Breast epithelium (tissue), 4 donors: ENCODE data around the gene PRKG1. TPM values are rescaled to one million over a fixed set of nuclear protein-coding genes. Genes with fewer than 3 reads are reported as not detected.

Experiments used
- DNase-seq, 2 donors: peaks; one replicate each; pipeline ENCODE4 v3.0.0-alpha.2; 2019; ENCODE audit warnings: low spot score in 2 of 2
- H3K27ac ChIP-seq, 2 donors: fragments of 200-600 bp; sonication (generic) in 1 of 2; one replicate each; pipeline ENCODE4 v1.5.1; 2016 to 2019; ENCODE audit warnings: mild to moderate bottlenecking in 1 of 2
- H3K27me3 ChIP-seq, 2 donors: fragments of 200-600 bp; sonication (generic) in 1 of 2; one replicate each; pipeline versions ENCODE4 v1.5.1 to v1.6.0; 2017 to 2019; ENCODE audit warnings: control low read depth in 1 of 2, mild to moderate bottlenecking in 1 of 2
- H3K36me3 ChIP-seq: fragments of 200-600 bp; one replicate; pipeline ENCODE4 v1.5.1; 2019
- H3K4me1 ChIP-seq, 2 donors: fragments of 200-600 bp; sonication (generic); one replicate each; pipeline ENCODE4 v1.5.1; 2016 to 2019; ENCODE audit warnings: control low read depth in 1 of 2
- H3K4me3 ChIP-seq, 3 donors: fragments of 200-600 bp; sonication (generic); 1 replicate in 2 of 3; 2 replicates in 1 of 3; pipeline ENCODE4 v1.5.1; 2016 to 2019; ENCODE audit warnings: mild to moderate bottlenecking in 3 of 3, moderate library complexity in 2 of 3
- H3K9me3 ChIP-seq, 2 donors: fragments of 200-600 bp; sonication (generic) in 1 of 2; one replicate each; pipeline ENCODE4 v1.5.1; 2016 to 2019; ENCODE audit warnings: control low read depth in 1 of 2
- POLR2A ChIP-seq: fragments of 450-650 bp; IDR thresholded peaks from one replicate; pipeline ENCODE4 v1.6.1; 2016; ENCODE audit warnings: antibody characterized with exemption, mild to moderate bottlenecking, moderate library complexity
- POLR2AphosphoS5 ChIP-seq, 3 donors: sonication (generic); formaldehyde crosslinking; IDR thresholded peaks; one replicate each; pipeline ENCODE4 v1.6.1; 2017; ENCODE audit warnings: antibody characterized with exemption in 3 of 3
- intact Hi-C: fragments of 100-400 bp; cut with DNase I; formaldehyde crosslinking; loops from one replicate; pipeline ENCODE4 v1.15.1; 2023; ENCODE audit warnings: low total_unique reads
- total RNA-seq, 3 donors: library from RNA; depleted of rRNA; stranded (reverse); fragments of >200 nt; gene quantifications; one replicate each; pipeline ENCODE4 v1.1.0, GENCODE V29; 2016
- TF ChIP-seq, protein P1 (sequence below), 3 donors: fragments of 450-650 bp; IDR thresholded peaks; one replicate each; pipeline ENCODE4 v1.5.1; 2016 to 2017; ENCODE audit warnings: antibody characterized with exemption in 3 of 3, mild to moderate bottlenecking in 3 of 3, moderate library complexity in 3 of 3

The PRKG1 gene
- total RNA-seq, 3 donors from 2014 or later = 10.9 to 36.9 (median 19.7) TPM

DNA sequence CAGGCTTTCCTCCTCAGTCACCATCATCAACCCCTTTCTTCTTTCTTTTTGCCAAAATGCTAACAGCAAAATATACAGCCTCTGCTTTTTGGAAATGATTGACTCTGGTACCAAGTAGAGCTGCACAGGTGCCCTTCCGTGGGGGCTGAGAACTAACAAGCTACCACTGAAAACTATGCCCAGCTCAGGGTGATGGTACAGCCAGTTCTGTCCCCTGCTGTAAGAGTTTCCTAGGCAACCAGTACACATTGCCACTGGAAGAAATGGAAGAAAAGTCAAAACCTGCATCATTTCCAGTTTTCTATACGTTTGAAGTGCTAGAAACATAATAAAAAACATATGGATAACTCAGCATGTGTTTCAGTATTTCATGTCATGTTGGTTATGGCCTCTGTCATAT lies 297.5 kb downstream of the PRKG1 start:
- TF ChIP-seq, protein P1, sequence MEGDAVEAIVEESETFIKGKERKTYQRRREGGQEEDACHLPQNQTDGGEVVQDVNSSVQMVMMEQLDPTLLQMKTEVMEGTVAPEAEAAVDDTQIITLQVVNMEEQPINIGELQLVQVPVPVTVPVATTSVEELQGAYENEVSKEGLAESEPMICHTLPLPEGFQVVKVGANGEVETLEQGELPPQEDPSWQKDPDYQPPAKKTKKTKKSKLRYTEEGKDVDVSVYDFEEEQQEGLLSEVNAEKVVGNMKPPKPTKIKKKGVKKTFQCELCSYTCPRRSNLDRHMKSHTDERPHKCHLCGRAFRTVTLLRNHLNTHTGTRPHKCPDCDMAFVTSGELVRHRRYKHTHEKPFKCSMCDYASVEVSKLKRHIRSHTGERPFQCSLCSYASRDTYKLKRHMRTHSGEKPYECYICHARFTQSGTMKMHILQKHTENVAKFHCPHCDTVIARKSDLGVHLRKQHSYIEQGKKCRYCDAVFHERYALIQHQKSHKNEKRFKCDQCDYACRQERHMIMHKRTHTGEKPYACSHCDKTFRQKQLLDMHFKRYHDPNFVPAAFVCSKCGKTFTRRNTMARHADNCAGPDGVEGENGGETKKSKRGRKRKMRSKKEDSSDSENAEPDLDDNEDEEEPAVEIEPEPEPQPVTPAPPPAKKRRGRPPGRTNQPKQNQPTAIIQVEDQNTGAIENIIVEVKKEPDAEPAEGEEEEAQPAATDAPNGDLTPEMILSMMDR (IDR thresholded peaks at IDR 0.05) = no peak
- TF ChIP-seq POLR2AphosphoS5 (IDR thresholded peaks at IDR 0.05) = no peak
- TF ChIP-seq POLR2A = no peak
- intact Hi-C loops = no loop called here
- Histone ChIP-seq H3K27me3 (no peaks in the 10 kb centered on the region), H3K36me3 (no peaks in the 10 kb centered on the region), H3K27ac (no peak overlapping the region), H3K4me3 (no peak overlapping the region), H3K4me1 (no peaks in the 10 kb centered on the region), H3K9me3 (no peaks in the 10 kb centered on the region)
- no peak for DNase-seq

DNA sequence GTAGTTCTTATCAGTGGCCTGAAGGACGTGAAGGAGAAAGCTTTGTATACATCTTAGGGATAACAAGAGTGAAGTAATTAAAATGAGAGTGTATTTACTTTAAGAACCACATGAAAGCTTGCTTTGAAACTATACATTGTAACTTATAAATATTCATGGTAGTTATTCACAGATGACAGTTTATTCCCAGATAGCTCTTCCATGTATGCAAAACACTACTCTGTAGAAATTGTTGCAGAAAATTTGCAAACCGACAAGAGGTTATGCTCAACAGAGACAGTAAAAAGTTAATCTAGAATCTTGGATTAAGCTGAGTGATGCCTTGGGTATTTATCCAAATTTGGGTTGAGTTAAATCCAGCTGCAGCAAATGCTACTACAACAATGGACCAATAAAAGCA lies 301.5 kb downstream of the PRKG1 start:
- H3K27me3 ChIP-seq = no peaks in the 10 kb centered on the region
- no peak overlapping the region for H3K4me3 ChIP-seq
- H3K4me1 ChIP-seq = no peaks in the 10 kb centered on the region
- intact Hi-C loops = no loop called here
- no peaks in the 10 kb centered on the region for H3K9me3 ChIP-seq
- no peak for DNase-seq
- TF ChIP-seq POLR2A (no peak), POLR2AphosphoS5 (IDR thresholded peaks at IDR 0.05) (no peak)
- TF ChIP-seq, protein P1 (IDR thresholded peaks at IDR 0.05) = no peak
- H3K36me3 ChIP-seq = no peaks in the 10 kb centered on the region
- no peak overlapping the region for H3K27ac ChIP-seq

DNA sequence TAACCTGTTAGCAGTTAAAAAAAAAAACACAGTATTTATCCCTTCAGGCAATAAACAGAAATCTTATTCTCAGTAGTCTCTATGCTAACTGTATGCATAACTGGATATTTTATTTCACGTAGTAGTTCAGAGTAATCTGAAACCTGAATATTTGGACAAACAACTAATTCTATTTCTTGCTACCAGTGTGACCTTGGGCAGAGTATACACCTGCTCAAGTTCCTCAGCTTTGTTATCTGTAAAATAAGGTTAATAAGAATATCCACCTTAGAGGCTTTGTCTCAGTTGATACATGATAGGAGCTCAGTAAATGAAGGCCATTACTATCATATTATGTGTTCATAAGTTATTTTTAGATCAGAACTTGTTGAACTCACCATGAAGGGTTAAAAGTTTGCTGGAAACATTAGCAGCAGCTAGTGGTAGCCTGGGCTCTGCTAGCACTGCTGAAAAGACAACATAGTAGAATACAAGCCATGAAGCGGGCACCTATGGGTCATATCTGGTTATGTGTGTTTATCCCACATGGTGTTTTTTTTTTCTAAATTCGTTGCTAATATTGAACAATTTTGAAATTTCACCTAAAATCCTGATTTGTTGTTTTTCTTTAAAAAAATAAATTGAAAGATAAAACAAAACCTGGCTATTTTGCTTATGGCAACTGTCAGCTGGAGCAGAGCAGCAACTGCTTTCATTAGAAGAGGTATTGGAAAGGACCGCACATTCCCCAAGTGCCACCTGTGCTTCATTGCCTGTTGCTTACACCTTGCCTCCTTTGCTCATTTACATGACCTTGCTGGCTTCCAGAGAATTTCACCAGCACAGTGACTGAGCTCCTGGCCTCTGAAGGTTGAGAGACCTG lies 303.0 kb downstream of the PRKG1 start:
- H3K4me3 ChIP-seq = no peak overlapping the region
- no peak for TF ChIP-seq POLR2A
- no peak for TF ChIP-seq POLR2AphosphoS5 (IDR thresholded peaks at IDR 0.05)
- TF ChIP-seq, protein P1 (IDR thresholded peaks at IDR 0.05) = no peak
- no peaks in the 10 kb centered on the region for H3K4me1 ChIP-seq
- no peaks in the 10 kb centered on the region for H3K36me3 ChIP-seq
- no peak for DNase-seq
- intact Hi-C loops = no loop called here
- no peaks in the 10 kb centered on the region for H3K9me3 ChIP-seq
- no peaks in the 10 kb centered on the region for H3K27me3 ChIP-seq
- H3K27ac ChIP-seq = no peak overlapping the region

DNA sequence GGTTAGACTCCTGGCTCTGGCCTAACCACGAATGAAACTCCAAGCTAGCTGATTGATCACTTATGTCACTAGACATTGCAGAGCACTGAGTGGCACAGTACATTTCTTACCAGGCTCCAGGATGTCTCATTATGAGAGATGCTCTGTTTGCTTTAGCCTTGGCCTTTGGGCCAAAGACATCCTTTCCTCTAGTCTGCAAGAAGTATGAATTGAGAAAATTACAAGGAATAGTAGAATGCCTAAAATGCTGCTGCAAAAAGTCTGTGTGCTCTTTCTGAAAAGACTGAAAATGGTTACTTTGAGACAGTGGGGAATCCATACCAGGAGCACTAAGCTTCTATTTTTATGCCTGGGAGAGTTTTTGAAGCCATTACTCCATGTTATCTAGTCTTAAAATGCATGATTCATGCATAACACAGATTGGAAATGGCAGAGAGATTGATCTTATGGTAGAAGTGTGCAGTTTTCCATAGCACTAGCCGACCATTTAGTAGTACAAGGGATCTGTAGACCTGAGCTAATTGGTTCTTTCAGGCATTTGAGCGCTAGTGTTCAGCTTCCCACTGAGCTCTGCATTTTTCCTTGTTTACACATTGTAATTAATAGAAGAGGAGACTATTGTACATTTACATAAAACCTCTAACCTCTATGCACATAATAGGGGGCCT lies 303.8 kb downstream of the PRKG1 start:
- Histone ChIP-seq H3K27ac (no peak overlapping the region), H3K4me1 (no peaks in the 10 kb centered on the region), H3K27me3 (no peaks in the 10 kb centered on the region), H3K9me3 (no peaks in the 10 kb centered on the region), H3K4me3 (no peak overlapping the region), H3K36me3 (no peaks in the 10 kb centered on the region)
- intact Hi-C loops = no loop called here
- no peak for TF ChIP-seq POLR2AphosphoS5 (IDR thresholded peaks at IDR 0.05)
- TF ChIP-seq, protein P1 (IDR thresholded peaks at IDR 0.05) = no peak
- TF ChIP-seq POLR2A = no peak
- no peak for DNase-seq

DNA sequence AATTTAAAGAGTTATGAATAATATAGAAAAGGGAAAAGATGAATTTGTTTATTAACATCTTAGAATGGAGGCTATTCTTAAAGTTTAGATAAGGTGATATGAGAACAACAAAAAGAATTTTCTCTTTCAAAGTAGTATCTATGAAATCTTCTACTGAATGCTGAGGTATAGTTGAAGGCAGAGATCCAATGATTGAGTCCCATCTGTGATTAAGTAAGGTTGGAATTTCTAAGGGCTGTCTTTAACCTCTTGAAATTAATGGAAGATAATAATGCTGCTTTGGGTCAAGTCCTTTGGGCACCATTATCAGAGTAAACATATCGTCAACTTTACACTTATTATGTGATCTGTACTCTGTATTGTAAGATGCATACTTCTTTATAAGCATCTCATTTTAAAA lies 307.9 kb downstream of the PRKG1 start:
- DNase-seq = no peak
- intact Hi-C loops = no loop called here
- TF ChIP-seq POLR2A = no peak
- no peak for TF ChIP-seq POLR2AphosphoS5 (IDR thresholded peaks at IDR 0.05)
- TF ChIP-seq, protein P1 (IDR thresholded peaks at IDR 0.05) = no peak
- Histone ChIP-seq H3K4me1 (no peaks in the 10 kb centered on the region), H3K36me3 (no peaks in the 10 kb centered on the region), H3K27ac (no peak overlapping the region), H3K4me3 (no peak overlapping the region), H3K9me3 (no peaks in the 10 kb centered on the region), H3K27me3 (no peaks in the 10 kb centered on the region)
